ENCODE data around the gene CD84.

DNA sequence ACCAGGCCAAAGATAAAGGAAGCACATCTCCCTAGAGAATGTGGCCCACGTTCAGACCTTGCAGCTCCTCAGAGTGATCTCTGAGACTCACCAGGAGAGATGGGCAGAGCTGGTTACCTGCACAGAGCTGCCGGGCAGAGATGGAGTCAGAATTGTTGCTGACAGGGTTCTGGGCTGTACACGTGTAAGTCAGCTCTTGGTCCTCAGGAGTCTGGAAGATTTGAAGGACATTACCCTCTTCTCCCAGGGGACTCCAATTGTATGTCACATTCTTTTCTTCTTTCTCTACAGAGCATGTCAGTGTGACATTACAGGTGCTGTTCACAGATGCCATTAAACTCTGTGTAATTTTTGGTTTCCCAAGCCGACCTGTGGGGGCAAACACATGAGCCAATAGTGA is 25.5 kb downstream of the CD84 start:
- TF ChIP-seq, protein P1, sequence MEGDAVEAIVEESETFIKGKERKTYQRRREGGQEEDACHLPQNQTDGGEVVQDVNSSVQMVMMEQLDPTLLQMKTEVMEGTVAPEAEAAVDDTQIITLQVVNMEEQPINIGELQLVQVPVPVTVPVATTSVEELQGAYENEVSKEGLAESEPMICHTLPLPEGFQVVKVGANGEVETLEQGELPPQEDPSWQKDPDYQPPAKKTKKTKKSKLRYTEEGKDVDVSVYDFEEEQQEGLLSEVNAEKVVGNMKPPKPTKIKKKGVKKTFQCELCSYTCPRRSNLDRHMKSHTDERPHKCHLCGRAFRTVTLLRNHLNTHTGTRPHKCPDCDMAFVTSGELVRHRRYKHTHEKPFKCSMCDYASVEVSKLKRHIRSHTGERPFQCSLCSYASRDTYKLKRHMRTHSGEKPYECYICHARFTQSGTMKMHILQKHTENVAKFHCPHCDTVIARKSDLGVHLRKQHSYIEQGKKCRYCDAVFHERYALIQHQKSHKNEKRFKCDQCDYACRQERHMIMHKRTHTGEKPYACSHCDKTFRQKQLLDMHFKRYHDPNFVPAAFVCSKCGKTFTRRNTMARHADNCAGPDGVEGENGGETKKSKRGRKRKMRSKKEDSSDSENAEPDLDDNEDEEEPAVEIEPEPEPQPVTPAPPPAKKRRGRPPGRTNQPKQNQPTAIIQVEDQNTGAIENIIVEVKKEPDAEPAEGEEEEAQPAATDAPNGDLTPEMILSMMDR (IDR thresholded peaks at IDR 0.05; ENCODE audit: low read depth, low read length, poor library complexity, severe bottlenecking) = no peak
- no peak for TF ChIP-seq EZH2phosphoT487 (IDR thresholded peaks at IDR 0.05; ENCODE audit: borderline replicate concordance, low read length)

Data from DOHH2 (cell line).